Astrocyte (in vitro differentiated cells and primary cell): ENCODE data around the gene LNX2.

Experiments used
- EZH2 ChIP-seq: IDR thresholded peaks from 2 replicates; pipeline ENCODE4 v1.6.1; 2012; ENCODE audit warnings: mild to moderate bottlenecking, low read length, inconsistent platforms; ENCODE audit not compliant: insufficient read depth
- TF ChIP-seq, protein P1 (sequence below): IDR thresholded peaks from 2 replicates; pipeline ENCODE4 v1.5.1; 2011; ENCODE audit warnings: low read depth, mild to moderate bottlenecking, inconsistent platforms, low read length, moderate library complexity; ENCODE audit not compliant: insufficient read depth

DNA sequence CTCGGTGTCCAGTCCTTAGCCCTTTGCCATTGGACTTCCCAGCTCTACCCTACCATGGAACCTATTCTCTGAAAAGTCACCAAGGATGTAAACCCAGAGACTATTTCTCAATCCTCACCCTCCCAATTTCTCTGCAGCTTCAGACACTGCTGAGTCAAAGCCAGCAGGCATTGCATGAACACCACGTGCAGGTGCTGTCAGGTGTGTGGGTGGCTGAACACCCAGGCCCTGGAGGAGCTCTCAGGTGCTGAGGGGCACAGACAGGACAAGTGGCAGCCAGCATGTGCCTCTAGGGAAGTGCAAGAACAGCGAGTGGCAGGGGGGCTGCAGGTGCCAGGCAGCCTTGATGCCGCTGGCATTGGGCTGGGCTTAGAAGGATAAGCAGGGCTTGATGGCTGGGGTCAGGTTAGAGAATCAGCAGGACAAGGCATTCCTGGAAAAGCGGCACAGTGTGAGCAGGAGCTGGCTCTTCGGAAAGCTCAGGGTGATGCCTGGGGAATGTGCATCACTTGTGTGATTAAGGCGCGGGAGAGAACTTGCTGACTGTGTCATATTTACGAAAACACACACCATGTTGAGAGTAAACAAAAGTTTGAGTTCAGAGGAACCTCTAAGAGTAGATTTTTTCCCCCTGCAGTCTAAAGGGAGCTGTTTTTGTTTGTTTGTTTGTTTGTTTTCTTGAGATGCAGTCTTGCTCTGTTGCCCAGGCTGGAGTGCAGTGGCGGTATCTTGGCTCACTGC is 83.8 kb downstream of the LNX2 start:
- TF ChIP-seq, protein P1, sequence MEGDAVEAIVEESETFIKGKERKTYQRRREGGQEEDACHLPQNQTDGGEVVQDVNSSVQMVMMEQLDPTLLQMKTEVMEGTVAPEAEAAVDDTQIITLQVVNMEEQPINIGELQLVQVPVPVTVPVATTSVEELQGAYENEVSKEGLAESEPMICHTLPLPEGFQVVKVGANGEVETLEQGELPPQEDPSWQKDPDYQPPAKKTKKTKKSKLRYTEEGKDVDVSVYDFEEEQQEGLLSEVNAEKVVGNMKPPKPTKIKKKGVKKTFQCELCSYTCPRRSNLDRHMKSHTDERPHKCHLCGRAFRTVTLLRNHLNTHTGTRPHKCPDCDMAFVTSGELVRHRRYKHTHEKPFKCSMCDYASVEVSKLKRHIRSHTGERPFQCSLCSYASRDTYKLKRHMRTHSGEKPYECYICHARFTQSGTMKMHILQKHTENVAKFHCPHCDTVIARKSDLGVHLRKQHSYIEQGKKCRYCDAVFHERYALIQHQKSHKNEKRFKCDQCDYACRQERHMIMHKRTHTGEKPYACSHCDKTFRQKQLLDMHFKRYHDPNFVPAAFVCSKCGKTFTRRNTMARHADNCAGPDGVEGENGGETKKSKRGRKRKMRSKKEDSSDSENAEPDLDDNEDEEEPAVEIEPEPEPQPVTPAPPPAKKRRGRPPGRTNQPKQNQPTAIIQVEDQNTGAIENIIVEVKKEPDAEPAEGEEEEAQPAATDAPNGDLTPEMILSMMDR, result no peak
- TF ChIP-seq EZH2, result no peak
